Activated naive CD4-positive, alpha-beta T cell treated with anti-CD3 and anti-CD28 coated beads, Interleukin-2, amount 50 U/mL, for 72 hours (primary cell): ENCODE results near the gene RASL10A. TPM values are rescaled to one million over a fixed set of nuclear protein-coding genes. Genes with fewer than 3 reads are reported as not detected.
A peak's percentile ranks its signal among the peaks of the same experiment; 100 is the strongest.

Experiments
- ATAC-seq, 2 donors: fragments of 150-1000 bp; cut with Tn5 transposase; 2 replicates each; pipeline ENCODE4 v1.10.0; 2021; ENCODE audit warnings: mild to moderate bottlenecking in 2 of 2, moderate library complexity in 2 of 2
- DNase-seq, 2 donors: peaks; one replicate each; pipeline ENCODE4 v3.0.0; 2021 to 2022; ENCODE audit warnings: low spot score in 2 of 2
- H3K27ac Mint-ChIP-seq, 2 donors: one replicate each; pipeline ENCODE4 v1.8.0; 2022; ENCODE audit warnings: mild to moderate bottlenecking in 2 of 2, mixed read lengths in 2 of 2
- H3K36me3 Mint-ChIP-seq, 2 donors: one replicate each; pipeline ENCODE4 v1.8.0; 2022; ENCODE audit warnings: mixed read lengths in 2 of 2
- H3K9me3 Mint-ChIP-seq, 2 donors: one replicate each; pipeline ENCODE4 v1.8.0; 2022; ENCODE audit warnings: mixed read lengths in 2 of 2
- total RNA-seq, 2 donors: library from RNA; stranded (reverse); gene quantifications; one replicate each; pipeline ENCODE4 v1.2.3, GENCODE V29; 2022

The RASL10A gene
- total RNA-seq, 2 donors from 2014 or later, result 0.20 to 0.78 TPM

DNA sequence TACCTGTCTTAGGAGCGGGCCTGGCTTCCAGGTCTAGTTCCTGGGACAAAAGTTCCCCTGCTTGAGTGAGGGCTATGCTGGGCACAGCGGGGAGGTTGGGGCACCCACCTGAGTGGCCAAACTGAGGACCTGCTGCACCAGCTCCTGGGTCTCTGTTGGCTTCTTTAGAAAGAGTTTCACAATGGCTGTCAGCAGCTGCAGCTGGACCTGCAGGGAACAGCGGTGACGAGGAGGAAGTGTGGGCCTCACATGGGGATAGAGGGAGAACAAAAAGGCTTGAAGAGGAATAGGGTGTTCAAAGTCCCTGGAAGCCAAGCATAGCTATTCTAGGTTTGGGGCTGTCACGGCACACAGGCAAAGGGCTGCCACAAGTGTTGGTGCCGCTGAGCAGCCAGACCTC, 26.7 kb upstream of the RASL10A start:
- ATAC-seq (no peak), DNase-seq (no peak)
- no peaks in the 10 kb centered on the region for H3K9me3 Mint-ChIP-seq
- peak overlapping the region in 1 of 2 donors; percentile 45 for H3K27ac Mint-ChIP-seq
- H3K36me3 Mint-ChIP-seq, result peaks cover 0 to 4% of the 10 kb centered on the region in 2 donors

- H3K27ac Mint-ChIP-seq, result peak overlapping the region in 1 of 2 donors; percentile 45
- peaks cover 0 to 4% of the 10 kb centered on the region in 2 donors for H3K36me3 Mint-ChIP-seq
- no peaks in the 10 kb centered on the region for H3K9me3 Mint-ChIP-seq
- DNase-seq (no peak), ATAC-seq (no peak)
Observed at GRCh38 chr22:29341849-29342127, 26.3 kb upstream of the RASL10A start.

GRCh38 chr22:29341056-29341848, 25.8 kb upstream of the RASL10A start:
- DNase-seq (no peak), ATAC-seq (no peak)
- Mint-ChIP-seq H3K27ac (peak overlapping the region in 1 of 2 donors; percentile 14), H3K9me3 (no peaks in the 10 kb centered on the region), H3K36me3 (peaks cover 0 to 4% of the 10 kb centered on the region in 2 donors)

GRCh38 chr22:29340566-29340965, 25.1 kb upstream of the RASL10A start:
- no peak for DNase-seq
- H3K27ac Mint-ChIP-seq, result no peak overlapping the region
- H3K36me3 Mint-ChIP-seq, result peaks cover 0 to 4% of the 10 kb centered on the region in 2 donors
- no peaks in the 10 kb centered on the region for H3K9me3 Mint-ChIP-seq
- ATAC-seq, result no peak

DNA sequence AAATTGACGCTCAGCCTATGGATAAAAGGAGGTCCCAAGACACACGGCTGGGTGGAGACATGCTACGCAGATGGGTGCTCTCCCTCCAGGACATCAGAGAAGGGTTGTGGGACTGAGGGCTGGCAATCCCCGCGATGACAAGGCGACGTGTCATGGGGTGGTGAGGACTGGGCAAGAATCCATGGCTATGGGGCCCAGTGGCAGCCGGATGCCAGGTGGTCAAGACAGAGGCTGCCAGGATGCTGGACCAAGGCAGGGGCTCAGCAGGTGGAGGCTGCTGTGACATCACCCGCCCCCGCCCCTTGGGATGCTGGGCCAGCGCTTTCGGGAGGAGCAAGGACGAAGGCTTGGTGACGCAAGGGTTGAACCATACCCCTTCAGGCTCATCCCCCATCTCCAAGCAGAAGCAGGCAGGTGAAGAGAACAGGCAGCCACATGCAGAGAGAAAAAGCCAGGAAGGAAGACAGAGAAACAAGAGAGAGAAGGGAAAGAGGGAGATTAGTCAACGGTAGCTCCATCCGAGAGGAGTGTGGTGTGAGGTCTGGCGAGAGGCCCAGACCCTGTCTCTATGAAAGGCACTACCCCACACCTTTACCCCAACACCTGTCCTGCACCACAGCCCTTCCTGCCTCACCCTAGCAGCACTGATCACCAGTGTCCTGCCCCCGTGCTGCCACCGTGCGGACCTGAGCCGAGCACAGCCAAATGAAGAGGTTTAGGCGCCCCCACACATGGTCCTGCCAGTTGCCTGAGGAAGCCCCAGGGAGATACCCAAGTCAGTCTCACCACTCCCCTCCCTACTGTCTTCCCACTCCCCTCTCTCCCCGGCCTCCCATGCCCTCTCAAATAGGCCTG, 24.1 kb upstream of the RASL10A start:
- Mint-ChIP-seq H3K27ac (peak overlapping the region; percentile 14 to 79), H3K9me3 (no peaks in the 10 kb centered on the region), H3K36me3 (peaks cover 0 to 4% of the 10 kb centered on the region in 2 donors)
- DNase-seq, result no peak
- ATAC-seq, result no peak

- ATAC-seq, result no peak
- DNase-seq, result no peak
- Mint-ChIP-seq H3K27ac (no peak overlapping the region), H3K9me3 (no peaks in the 10 kb centered on the region), H3K36me3 (peaks cover 0 to 4% of the 10 kb centered on the region in 2 donors)
Observed at GRCh38 chr22:29338398-29338797, 22.9 kb upstream of the RASL10A start.

DNA sequence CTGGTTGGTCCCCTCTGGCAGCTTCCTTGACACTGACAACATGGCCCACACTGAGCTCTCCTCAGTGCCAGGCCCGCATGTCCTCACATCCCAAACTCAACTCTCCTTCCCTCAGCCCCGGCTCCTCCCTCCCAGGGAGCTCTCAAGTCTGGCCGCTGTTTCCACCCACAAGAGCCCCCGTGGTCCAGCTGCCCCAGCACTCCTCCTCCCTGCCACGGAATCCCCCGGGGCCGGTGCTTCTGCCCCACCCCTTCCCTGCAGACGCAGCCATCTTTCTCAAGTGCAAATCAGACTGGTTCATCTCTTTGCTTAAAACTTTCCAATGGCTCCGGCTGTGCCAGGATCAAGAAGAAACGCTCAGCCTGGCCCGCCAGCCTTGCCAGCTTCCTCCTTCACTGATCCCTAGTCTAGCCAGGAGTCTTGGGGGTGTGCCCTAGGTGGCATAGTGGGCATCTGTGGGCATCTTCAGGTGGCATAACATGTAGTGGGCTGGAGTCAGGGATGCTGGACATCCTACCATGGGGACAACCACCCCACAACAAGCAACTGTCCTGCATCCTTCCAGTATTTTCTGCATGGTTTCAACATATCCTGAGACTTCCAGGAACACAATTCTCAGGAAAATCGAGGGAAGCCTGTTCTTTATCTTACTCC, 22.3 kb upstream of the RASL10A start:
- Mint-ChIP-seq H3K27ac (no peak overlapping the region), H3K36me3 (peaks cover 0 to 4% of the 10 kb centered on the region in 2 donors), H3K9me3 (no peaks in the 10 kb centered on the region)
- no peak for DNase-seq
- no peak for ATAC-seq

- peaks cover 0 to 4% of the 10 kb centered on the region in 2 donors for H3K36me3 Mint-ChIP-seq
- DNase-seq (no peak), ATAC-seq (no peak)
- no peaks in the 10 kb centered on the region for H3K9me3 Mint-ChIP-seq
- peak overlapping the region; percentile 19 to 46 for H3K27ac Mint-ChIP-seq
Observed at GRCh38 chr22:29336751-29337490, 21.4 kb upstream of the RASL10A start.

GRCh38 chr22:29335656-29336055, 20.2 kb upstream of the RASL10A start:
- Mint-ChIP-seq H3K36me3 (peaks cover 0 to 4% of the 10 kb centered on the region in 2 donors), H3K9me3 (no peaks in the 10 kb centered on the region), H3K27ac (peak overlapping the region in 1 of 2 donors; percentile 34)
- ATAC-seq (no peak), DNase-seq (no peak)

DNA sequence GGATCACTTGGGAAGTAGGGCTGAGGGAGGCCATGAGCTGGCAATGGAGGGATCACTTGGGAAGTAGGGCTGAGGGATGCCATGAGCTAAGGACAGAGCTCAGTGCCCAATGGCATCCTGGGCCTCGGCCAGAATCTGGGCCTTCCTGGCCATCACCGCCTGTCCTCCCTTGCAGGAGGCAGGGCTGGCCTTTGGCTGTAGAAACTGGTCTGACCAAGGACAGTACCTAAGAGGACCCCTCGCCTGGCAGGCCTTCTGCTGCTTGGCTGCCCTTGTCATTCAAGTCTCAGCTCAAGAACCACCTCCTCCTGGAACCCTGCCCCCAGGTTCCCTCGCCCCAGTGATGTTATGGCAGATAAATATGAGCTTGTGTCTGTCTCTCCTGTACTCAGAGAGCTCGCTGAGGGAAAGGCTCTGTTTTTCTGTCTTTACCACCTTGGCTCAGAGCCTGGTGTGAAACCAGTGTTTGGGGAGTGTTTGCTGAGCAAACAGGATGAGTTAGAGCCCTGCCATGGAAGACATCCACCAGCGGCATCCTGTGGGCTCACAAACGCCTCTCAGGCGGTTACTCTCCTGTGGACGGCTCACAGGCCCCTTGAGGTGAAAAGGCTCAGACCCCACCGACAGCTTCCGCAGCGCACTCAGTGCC, 19.3 kb upstream of the RASL10A start:
- H3K27ac Mint-ChIP-seq, result no peak overlapping the region
- no peaks in the 10 kb centered on the region for H3K9me3 Mint-ChIP-seq
- no peak for ATAC-seq
- H3K36me3 Mint-ChIP-seq, result peaks cover 0 to 4% of the 10 kb centered on the region in 2 donors
- no peak for DNase-seq

GRCh38 chr22:29334148-29334547, 18.7 kb upstream of the RASL10A start:
- ATAC-seq (no peak), DNase-seq (no peak)
- Mint-ChIP-seq H3K36me3 (no peaks in the 10 kb centered on the region), H3K9me3 (no peaks in the 10 kb centered on the region), H3K27ac (no peak overlapping the region)

GRCh38 chr22:29332886-29333496, 17.5 kb upstream of the RASL10A start:
- no peaks in the 10 kb centered on the region for H3K9me3 Mint-ChIP-seq
- H3K27ac Mint-ChIP-seq, result peak overlapping the region in 1 of 2 donors; percentile 74
- DNase-seq, result no peak
- no peaks in the 10 kb centered on the region for H3K36me3 Mint-ChIP-seq
- no peak for ATAC-seq

DNA sequence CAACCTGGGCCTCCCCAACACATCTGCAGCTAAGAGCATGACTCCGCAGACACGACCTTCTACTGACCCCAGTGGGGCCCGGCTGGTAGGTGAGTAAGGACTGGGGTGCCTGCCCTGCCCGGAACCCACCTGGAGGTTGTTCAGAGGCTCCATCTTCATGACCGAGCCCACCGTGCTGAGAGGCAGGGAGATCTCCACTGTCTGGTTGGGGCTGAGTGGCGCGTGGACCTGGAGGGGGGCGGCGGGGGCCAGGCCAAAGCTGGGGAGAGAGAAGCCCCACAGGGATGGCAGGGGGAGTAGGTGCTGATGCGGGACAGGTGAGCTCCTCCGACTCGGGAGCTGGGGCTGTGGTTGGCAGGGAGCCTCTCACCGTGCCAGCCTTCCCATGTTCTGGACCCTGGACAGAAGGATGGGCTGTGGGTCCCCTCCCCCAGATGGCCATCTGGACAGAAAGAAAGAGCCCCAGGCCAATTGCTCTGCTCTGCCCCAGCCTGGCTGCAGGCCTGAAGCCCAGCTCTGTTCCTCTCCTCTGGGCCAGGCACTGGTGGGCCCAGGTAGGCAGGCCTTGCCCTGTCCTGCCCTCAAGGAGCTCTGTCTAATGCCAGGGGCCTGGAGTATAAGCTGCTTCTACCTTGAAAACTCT, 16.3 kb upstream of the RASL10A start:
- no peaks in the 10 kb centered on the region for H3K36me3 Mint-ChIP-seq
- peak overlapping the region in 1 of 2 donors; percentile 30 for H3K27ac Mint-ChIP-seq
- ATAC-seq (no peak), DNase-seq (no peak)
- no peaks in the 10 kb centered on the region for H3K9me3 Mint-ChIP-seq

GRCh38 chr22:29331213-29331612, 15.7 kb upstream of the RASL10A start:
- no peak for ATAC-seq
- H3K9me3 Mint-ChIP-seq, result no peaks in the 10 kb centered on the region
- H3K36me3 Mint-ChIP-seq, result no peaks in the 10 kb centered on the region
- H3K27ac Mint-ChIP-seq, result peak overlapping the region in 1 of 2 donors; percentile 30
- DNase-seq, result no peak

- ATAC-seq (no peak), DNase-seq (no peak)
- Mint-ChIP-seq H3K36me3 (no peaks in the 10 kb centered on the region), H3K9me3 (no peaks in the 10 kb centered on the region), H3K27ac (peak overlapping the region in 1 of 2 donors; percentile 29)
Observed at GRCh38 chr22:29330753-29331152, 15.3 kb upstream of the RASL10A start.
